Measurements from ENCODE around the gene CPEB1.

- TF ChIP-seq POLR2A (IDR thresholded peaks at IDR 0.05; ENCODE audit: extremely low read depth, insufficient read length), result no peak
- no peak for TF ChIP-seq CTCF (IDR thresholded peaks at IDR 0.05; ENCODE audit: low read depth, low read length)
- TF ChIP-seq MAX (IDR thresholded peaks at IDR 0.05; ENCODE audit: low read depth, low read length), result no peak
- no peak for TF ChIP-seq MYC (IDR thresholded peaks at IDR 0.05; ENCODE audit: low read depth, low read length)
Measured at GRCh38 chr15:82538961-82539690, 108.0 kb downstream of the CPEB1 start.

Measured in NB4 (cell line).